ENCODE measurements around the gene FBXW11.
"Not testable (repeated sequence)": the region's sequence is repeated elsewhere in the genome, so short reads cannot be mapped to it uniquely, and the experiment has no call there.

- TF ChIP-seq CTCF (IDR thresholded peaks at IDR 0.05; ENCODE audit: low read depth, low read length); EZH2phosphoT487 (IDR thresholded peaks at IDR 0.05; ENCODE audit: low read depth): not testable (repeated sequence)
Observed at GRCh38 chr5:171915700-171916099, 90.7 kb downstream of the FBXW11 start.

All from OCI-LY3 (cell line).